KOPT-K1 (cell line): ENCODE measurements around the gene MYPN.

ENCODE experiments used
- H3K27ac ChIP-seq: fragments of 200-600 bp; sonication (generic); 2 replicates; pipeline ENCODE4 v1.5.1; 2016; ENCODE audit warnings: antibody characterized with exemption, mild to moderate bottlenecking, low read depth, low read length; ENCODE audit not compliant: poor library complexity, severe bottlenecking
- H3K36me3 ChIP-seq: fragments of 200-600 bp; sonication (generic); 2 replicates; pipeline ENCODE4 v1.5.1; 2017; ENCODE audit warnings: antibody characterized with exemption, mild to moderate bottlenecking, low read length, moderate library complexity; ENCODE audit not compliant: insufficient read depth
- H3K9me3 ChIP-seq: fragments of 200-600 bp; sonication (generic); 2 replicates; pipeline ENCODE4 v1.5.1; 2017; ENCODE audit warnings: antibody characterized with exemption, low read length, mild to moderate bottlenecking; ENCODE audit not compliant: insufficient read depth, poor library complexity, severe bottlenecking

MYPN gene

GRCh38 chr10:68202960-68203353 lies 93.7 kb downstream of the MYPN start:
- H3K9me3 ChIP-seq: no peaks in the 10 kb centered on the region
- H3K36me3 ChIP-seq: no peaks in the 10 kb centered on the region
- no peak overlapping the region for H3K27ac ChIP-seq

GRCh38 chr10:68208424-68209042 lies 99.2 kb downstream of the MYPN start:
- Histone ChIP-seq H3K9me3 (no peaks in the 10 kb centered on the region), H3K36me3 (no peaks in the 10 kb centered on the region), H3K27ac (no peak overlapping the region)

GRCh38 chr10:68211669-68212068 lies 102.4 kb downstream of the MYPN start:
- Histone ChIP-seq H3K9me3 (no peaks in the 10 kb centered on the region), H3K36me3 (no peaks in the 10 kb centered on the region), H3K27ac (no peak overlapping the region)

GRCh38 chr10:68212721-68213352 lies 103.5 kb downstream of the MYPN start:
- H3K9me3 ChIP-seq: no peaks in the 10 kb centered on the region
- no peaks in the 10 kb centered on the region for H3K36me3 ChIP-seq
- no peak overlapping the region for H3K27ac ChIP-seq

GRCh38 chr10:68218786-68219185 lies 109.5 kb downstream of the MYPN start:
- H3K36me3 ChIP-seq: no peaks in the 10 kb centered on the region
- no peak overlapping the region for H3K27ac ChIP-seq
- no peaks in the 10 kb centered on the region for H3K9me3 ChIP-seq

- Histone ChIP-seq H3K36me3 (no peaks in the 10 kb centered on the region), H3K27ac (no peak overlapping the region), H3K9me3 (no peaks in the 10 kb centered on the region)
Observed at GRCh38 chr10:68221196-68221595, 111.9 kb downstream of the MYPN start.

- Histone ChIP-seq H3K36me3 (no peaks in the 10 kb centered on the region), H3K9me3 (no peaks in the 10 kb centered on the region), H3K27ac (no peak overlapping the region)
Observed at GRCh38 chr10:68222391-68222790, 113.1 kb downstream of the MYPN start.

- no peaks in the 10 kb centered on the region for H3K36me3 ChIP-seq
- H3K27ac ChIP-seq: no peak overlapping the region
- H3K9me3 ChIP-seq: no peaks in the 10 kb centered on the region
Observed at GRCh38 chr10:68223535-68224165, 114.4 kb downstream of the MYPN start.

- Histone ChIP-seq H3K36me3 (no peaks in the 10 kb centered on the region), H3K9me3 (no peaks in the 10 kb centered on the region), H3K27ac (no peak overlapping the region)
Observed at GRCh38 chr10:68224810-68225209, 115.5 kb downstream of the MYPN start.

GRCh38 chr10:68230268-68230667 lies 121.0 kb downstream of the MYPN start:
- no peaks in the 10 kb centered on the region for H3K36me3 ChIP-seq
- no peak overlapping the region for H3K27ac ChIP-seq
- H3K9me3 ChIP-seq: no peaks in the 10 kb centered on the region

- Histone ChIP-seq H3K27ac (no peak overlapping the region), H3K9me3 (no peaks in the 10 kb centered on the region), H3K36me3 (no peaks in the 10 kb centered on the region)
Observed at GRCh38 chr10:68231106-68231816, 122.0 kb downstream of the MYPN start.

- no peaks in the 10 kb centered on the region for H3K9me3 ChIP-seq
- H3K27ac ChIP-seq: no peak within 1 kb of the TSS
- H3K36me3 ChIP-seq: no peaks in the 10 kb centered on the region
Observed at GRCh38 chr10:68231817-68232251, 122.5 kb downstream of the MYPN start, which contains the start of gene ATOH7. TSS of gene ATOH7 (minus strand) at chr10:68232113. CDS start at chr10:68231677, 436 bp downstream.

GRCh38 chr10:68233046-68233445 lies 123.8 kb downstream of the MYPN start:
- Histone ChIP-seq H3K9me3 (no peaks in the 10 kb centered on the region), H3K27ac (no peak overlapping the region), H3K36me3 (no peaks in the 10 kb centered on the region)

GRCh38 chr10:68235111-68235510 lies 125.8 kb downstream of the MYPN start:
- no peaks in the 10 kb centered on the region for H3K9me3 ChIP-seq
- H3K36me3 ChIP-seq: no peaks in the 10 kb centered on the region
- H3K27ac ChIP-seq: no peak overlapping the region

- no peaks in the 10 kb centered on the region for H3K36me3 ChIP-seq
- no peaks in the 10 kb centered on the region for H3K9me3 ChIP-seq
- H3K27ac ChIP-seq: no peak overlapping the region
Observed at GRCh38 chr10:68235581-68235980, 126.3 kb downstream of the MYPN start.
